GM12873 (cell line): ENCODE measurements around the gene ATP6AP1.

Experiments
- CTCF ChIP-seq: IDR thresholded peaks from 2 replicates; pipeline ENCODE4 v1.5.1; 2012; ENCODE audit warnings: low read depth, mild to moderate bottlenecking, moderate library complexity, low read length, control low read depth; ENCODE audit not compliant: insufficient read depth; ENCODE audit errors: missing control alignments

Gene ATP6AP1

GRCh38 chrX:154443992-154444754 is 15.7 kb downstream of the ATP6AP1 start, which contains the start of gene FAM50A:
TSS of gene FAM50A (plus strand) at chrX:154444141. CDS start at chrX:154444236, 95 bp downstream.
- TF ChIP-seq CTCF, result peak; percentile 3

- TF ChIP-seq CTCF, result no peak
These were observed 16.3 kb downstream of the ATP6AP1 start for GRCh38 chrX:154444755-154445246.

DNA sequence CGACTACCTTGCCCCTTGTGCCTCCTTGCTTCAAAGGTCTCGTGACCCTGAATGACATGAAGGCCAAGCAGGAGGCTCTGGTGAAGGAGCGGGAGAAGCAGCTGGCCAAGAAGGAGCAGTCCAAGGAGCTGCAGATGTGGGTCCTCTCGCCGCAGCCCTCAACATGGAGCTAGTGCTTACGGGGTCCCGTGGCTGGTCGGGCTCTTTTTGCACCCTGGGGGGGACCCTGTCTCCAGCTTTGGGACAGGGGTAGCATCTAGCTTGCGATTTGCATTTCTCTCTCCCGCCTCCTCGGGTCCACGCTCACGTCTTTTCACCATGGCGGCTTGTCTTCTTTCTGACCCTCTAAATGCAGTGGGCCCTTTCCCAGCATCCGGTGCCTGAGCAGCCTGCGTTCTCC is 17.3 kb downstream of the ATP6AP1 start:
- no peak for TF ChIP-seq CTCF

DNA sequence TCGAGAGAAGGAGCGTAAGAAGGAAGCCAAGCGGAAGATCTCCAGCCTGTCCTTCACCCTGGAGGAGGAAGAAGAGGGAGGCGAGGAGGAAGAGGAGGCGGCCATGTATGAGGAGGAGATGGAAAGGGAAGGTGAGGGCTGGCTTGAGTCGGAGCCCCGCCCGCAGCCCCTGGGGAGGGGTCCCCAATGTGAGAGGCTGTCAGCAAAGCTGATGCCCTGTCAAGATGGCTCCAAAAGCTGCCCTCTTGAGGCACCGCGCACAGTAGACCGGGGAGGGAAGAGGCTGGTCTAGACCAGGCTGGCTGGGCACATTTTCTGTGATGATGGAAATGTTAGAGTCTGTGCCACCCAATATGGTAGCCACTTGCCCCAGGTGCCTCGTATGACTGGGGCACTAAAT is 18.0 kb downstream of the ATP6AP1 start:
- no peak for TF ChIP-seq CTCF

DNA sequence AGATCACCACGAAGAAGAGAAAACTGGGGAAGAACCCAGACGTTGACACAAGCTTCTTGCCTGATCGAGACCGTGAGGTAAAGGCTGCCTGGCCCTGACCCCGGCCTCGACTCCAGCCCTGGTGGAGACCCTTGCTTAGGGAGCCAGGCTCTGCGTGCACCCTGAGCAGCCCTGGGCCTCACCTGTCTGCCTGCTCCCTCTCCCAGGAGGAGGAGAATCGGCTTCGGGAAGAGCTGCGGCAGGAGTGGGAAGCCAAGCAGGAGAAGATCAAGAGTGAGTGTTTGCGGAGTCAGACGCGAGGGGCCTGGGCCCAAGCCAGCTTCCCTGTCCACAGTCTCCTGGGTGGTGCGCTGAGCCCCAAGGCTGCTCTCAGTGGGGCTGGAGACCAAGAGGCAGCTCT is 20.0 kb downstream of the ATP6AP1 start:
- no peak for TF ChIP-seq CTCF

GRCh38 chrX:154449618-154450017 is 21.1 kb downstream of the ATP6AP1 start:
- TF ChIP-seq CTCF, result no peak

GRCh38 chrX:154450312-154450711 is 21.8 kb downstream of the ATP6AP1 start:
- TF ChIP-seq CTCF, result no peak
